GM21723 (cell line): Measurements from ENCODE around the gene HES3.
"Not testable (repeated sequence)": the region's sequence is repeated elsewhere in the genome, so short reads cannot be mapped to it uniquely, and the experiment has no call there.

Source experiments
- ATAC-seq: cut with Tn5 transposase; IDR thresholded peaks from one replicate; pipeline ENCODE4 v1.9.1; 2021; ENCODE audit warnings: mild to moderate bottlenecking, moderate library complexity; ENCODE audit not compliant: unreplicated experiment

The HES3 gene

DNA sequence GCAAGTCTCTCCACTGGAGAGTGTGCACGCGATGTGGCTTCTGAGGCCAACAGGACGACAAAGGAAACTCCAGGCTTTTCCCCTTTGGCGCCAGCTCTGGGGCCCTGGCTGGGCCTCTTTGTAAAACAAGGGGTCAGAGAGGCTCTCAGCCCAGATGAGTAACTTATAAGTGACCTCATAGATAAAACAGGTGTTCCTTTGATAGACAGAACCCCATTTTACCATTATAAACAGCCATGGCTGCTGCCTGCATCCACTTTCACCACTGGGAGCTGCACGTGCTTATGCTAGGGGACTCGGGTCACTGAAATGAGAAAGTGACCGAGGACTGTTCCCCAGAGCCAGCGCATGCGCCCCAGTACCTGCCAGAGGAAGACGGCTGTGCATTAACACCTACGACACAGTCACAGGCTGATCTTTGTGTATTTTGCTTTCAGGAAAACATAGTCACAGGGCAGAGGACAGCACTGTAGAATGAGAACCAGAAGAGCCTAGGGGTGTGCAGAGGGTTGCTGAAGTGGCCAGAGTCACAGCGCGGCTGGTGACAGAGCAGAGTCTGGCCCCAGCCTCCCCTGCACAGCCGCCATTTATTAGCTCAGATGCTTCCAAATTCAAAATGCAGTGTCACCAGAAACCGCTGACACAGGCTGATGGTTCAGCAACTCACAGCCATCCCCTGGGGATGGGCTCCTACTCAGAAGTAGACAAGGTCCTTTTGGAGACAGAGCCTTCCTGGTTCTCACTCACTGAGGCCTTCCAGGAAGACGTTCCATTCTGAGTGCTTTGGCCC is 25.4 kb upstream of the HES3 start:
- ATAC-seq = no peak

DNA sequence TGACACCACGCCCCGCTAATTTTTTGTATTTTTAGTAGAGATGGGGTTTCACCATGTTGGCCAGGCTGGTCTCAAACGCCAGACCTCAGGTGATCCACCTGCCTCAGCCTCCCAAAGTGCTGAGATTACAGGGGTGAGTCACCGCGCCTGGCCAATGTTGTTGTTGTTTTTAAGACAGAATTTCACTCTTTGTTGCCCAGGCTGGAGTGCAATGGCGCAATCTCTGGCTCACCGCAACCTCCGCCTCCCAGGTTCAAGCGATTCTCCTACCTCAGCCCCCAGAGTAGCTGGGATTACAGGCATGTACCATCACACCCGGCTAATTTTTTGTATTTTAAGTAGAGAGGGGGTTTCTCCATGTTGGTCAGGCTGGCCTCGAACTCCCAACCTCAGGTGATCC is 24.3 kb upstream of the HES3 start:
- ATAC-seq = not testable (repeated sequence)

DNA sequence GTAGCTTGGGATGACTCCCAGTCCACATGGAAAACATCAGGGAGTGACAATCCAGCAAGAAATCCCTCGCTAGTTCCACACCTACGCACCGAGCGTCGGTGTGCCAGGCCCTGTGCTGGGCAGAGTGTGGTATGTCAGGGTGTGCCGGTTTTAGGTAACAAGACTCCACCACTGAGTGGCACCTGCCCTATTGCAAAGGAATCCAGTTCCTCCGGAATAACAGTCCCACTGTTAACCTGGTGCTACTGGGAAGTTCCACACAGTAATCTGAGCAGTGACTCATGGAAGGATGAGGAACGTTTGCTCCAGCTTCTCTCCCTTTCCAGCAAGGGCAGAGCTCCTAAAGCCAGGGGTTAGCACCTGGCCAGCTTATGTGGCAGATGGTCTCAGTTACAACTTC is 23.7 kb upstream of the HES3 start:
- no peak for ATAC-seq

- ATAC-seq = no peak
Observed at GRCh38 chr1:6221210-6221784, 22.7 kb upstream of the HES3 start.

- no peak for ATAC-seq
Observed at GRCh38 chr1:6222636-6223035, 21.3 kb upstream of the HES3 start.

GRCh38 chr1:6223617-6224016 is 20.4 kb upstream of the HES3 start:
- no peak for ATAC-seq

- no peak for ATAC-seq
Observed at GRCh38 chr1:6224718-6225117, 19.3 kb upstream of the HES3 start.

GRCh38 chr1:6225651-6226050 is 18.3 kb upstream of the HES3 start:
- ATAC-seq = no peak

DNA sequence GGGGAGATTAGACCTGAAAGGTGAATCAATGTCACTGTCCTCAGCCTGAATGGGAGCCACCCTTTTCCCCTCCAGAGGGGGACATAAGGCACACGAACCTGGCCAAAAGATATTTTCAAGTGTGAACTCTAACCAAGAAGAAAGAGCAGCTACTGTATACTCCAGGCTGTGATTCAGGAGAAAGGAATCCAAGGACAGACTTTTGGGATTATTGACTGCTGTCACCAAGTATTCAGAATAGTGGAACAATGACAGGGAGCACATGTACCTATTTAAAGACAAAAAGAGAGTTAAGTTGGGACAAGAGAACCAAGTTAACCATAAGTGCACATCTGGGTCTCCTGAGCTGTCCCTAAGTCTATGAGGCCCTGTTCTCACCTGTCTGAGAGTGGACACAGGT is 10.6 kb upstream of the HES3 start:
- no peak for ATAC-seq

- ATAC-seq = no peak
Observed at GRCh38 chr1:6234502-6235295, 9.3 kb upstream of the HES3 start.

DNA sequence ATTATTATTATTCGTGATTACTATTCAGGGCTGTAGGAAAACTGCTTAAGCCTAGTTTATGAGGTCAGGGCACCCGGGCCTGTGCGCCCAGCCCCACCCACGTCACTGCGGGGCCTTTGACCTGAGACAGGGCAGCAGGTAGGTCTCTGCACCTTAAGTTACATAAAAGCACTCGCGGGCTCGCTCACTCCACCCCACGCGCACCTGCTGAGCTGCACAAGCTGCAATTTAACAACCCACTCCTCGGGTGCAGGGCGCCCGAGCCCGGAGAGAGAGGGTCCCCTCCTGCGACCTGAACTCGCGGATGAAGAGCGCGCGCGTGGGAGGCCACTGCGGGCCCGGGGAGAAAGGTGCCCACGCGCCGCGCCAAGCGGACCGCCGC is 8.7 kb upstream of the HES3 start:
- ATAC-seq = peak; percentile 29

DNA sequence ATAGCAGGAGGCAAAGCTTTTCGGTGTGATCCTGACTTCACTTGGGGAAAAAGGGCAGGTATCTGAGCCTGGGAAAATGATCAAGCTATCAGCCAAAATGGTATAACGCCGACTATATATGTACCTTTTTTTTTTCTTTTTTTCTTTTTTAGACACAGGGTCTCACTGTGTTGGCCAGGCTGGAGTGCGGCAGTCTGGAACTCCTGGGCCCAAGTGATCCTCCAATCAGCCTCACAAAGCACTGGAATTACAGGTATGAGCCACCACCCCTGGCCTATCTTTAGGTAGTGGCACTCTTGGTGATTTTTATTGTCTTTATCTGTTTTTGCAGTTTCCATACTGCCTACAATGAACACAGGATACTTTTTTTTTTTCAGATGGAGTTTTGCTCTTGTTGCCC is 6.9 kb upstream of the HES3 start:
- no peak for ATAC-seq

DNA sequence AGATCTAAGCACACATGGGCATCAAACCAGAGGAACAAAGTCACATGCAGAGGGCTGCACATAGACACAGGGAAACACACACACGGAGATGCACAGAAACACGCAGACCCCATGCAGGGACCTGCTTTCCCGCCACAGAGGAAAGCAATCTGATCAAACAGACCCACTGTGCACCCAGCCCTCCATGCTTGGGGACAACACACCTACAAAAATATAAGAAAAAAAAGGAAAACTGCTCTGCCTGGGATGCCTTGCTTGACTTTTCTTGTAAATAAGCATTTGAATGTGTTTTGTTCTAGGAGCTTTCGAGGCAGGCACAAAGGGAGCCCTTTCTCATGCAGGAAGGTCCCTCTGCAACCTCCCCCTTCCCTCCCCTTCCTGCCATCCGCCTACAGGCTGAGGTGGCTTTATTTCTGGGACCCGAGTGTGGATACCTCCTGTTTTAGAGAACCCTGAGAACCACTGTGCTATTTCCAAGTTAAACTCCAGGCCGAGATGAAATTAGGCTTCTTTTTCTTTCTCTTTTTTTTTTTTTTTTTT is 4.7 kb upstream of the HES3 start:
- no peak for ATAC-seq

- no peak for ATAC-seq
Observed at GRCh38 chr1:6239950-6240768, 3.8 kb upstream of the HES3 start.

GRCh38 chr1:6241107-6241886 is 2.7 kb upstream of the HES3 start:
- no peak for ATAC-seq

DNA sequence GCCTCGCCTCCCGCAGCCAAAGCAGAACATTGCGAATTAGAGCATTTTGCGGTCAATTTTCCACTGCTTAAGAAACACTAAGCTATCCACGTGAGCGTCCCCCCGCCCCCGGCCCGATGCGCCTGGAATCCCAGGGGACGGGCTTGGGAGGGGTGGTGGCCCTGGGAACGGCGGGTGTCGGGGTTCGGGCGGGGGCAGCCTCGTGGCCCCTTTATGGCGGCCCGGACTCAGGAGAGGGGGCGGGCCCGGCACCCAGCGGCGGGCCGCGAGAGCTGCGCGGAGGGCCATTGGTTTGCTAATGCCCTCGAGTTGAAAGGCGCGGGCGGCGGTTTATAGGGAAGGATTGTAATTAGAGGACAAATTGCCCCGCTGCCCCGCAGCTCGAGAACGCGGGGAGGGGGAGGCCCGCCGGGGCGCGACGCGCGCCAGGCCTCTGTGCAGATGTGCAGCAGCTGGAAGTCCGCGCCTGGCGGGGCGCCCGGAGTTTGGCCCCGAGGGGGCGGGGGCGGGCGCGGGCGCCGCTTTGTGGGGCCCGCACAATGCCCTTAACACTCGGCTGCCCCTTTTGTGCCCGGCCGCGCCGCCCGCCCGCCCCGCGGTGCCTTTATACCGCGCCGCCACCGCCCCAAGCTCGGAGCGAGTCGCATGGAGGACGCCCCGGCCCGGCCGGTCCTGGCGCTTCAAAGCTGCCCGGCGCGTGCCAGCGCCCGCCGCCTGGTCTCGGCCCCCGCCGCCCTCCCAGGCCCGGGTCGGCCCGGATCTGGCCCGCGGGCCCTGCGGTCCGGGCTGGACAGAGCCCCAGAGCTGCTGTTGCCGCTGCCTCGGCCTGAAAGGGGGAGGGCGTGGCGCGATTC is 1.9 kb upstream of the HES3 start:
- ATAC-seq = no peak

DNA sequence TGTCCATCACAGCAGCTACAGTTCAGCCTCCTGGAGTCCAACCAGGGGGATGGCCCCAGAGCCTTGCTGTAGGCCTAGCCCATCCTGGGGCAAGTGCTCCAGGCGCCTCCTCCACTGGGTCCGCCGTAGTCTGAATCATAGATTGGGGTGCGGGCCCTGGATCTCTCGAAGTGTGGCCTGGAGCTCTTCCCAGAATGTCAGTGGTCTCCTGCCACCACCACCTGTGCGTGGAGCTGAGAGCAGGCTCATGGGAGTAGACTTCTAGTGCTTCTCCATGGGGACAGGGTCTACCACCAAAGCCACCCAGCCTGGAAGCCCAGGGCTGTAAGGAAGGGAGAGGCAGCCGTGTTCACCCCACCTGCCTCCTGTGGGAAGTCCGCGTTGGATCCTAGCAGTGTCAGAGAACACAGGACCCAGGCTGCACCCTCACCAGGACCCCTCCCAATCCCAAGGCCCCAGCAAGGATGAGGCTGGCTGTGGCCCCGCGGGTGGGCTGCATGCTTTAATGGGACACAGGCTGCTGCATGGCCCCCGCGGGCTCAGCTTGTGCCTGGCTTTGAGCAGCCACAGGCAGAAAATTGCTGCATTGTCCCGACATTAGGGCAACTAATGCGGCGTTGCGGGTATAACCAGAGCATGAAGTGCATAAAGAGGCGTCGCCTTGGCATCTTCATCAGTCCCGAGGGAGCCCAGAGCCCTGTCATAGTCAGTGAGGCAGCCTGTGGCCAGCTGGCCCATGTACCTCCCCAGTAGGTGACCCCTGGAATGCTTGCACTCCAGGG is 735 bp upstream of the HES3 start:
- ATAC-seq = no peak

DNA sequence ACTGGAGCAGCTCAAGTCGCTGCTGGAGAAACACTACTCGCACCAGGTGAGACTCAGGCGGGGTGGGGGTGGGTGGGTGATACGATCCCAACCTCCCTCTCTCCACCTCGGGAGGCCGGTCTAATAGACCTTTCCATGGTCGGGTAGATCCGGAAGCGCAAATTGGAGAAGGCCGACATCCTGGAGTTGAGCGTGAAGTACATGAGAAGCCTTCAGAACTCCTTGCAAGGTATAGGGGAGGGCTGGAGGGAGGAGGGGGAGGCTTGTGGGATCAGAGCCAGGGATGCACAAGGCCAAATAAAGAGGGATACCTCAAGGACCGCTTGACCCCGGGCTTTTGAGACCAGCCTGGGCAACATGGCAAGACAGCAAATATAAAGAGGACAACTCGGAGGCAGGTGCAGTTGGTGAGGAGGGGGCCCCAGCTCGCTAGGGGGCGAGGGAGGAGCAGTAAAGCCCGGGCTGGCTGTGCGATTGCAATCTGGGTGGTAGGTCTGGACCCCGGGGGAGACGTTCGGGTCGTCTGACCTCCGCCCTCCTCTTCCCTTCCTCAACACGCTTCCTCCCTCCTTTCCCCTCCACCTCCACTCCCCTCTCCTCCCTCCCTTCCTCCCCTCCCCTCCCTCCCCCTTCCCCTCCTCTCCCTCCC is 546 bp downstream of the HES3 start:
- no peak for ATAC-seq
